GM18505 (cell line): ENCODE data around the gene ST6GALNAC5.

Experiments used
- ATAC-seq: cut with Tn5 transposase; IDR thresholded peaks from one replicate; pipeline ENCODE4 v1.9.1; 2021; ENCODE audit not compliant: unreplicated experiment
- POLR2A ChIP-seq: IDR thresholded peaks from 4 replicates; pipeline ENCODE4 v1.6.1; 2011; ENCODE audit warnings: borderline replicate concordance; ENCODE audit not compliant: insufficient read depth, insufficient read length; ENCODE audit errors: extremely low read depth

The ST6GALNAC5 gene

DNA sequence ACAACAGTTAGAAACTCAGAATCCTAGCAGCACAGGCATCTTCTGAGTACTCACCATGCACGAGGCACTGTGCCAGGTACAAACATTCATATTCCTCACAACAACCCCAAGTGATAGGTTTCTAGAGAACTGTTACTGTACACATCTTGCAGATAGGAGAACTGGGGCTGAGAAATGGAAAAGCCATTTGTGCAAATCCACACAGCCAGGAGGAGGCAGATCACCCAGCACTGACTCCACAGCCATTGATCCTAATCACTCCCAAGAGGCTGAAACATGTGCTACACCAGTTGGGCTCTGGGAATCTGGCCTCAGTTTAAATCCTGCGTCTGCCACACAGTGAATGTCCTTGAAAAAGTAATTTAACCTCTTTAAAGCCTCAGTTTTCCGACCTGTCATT, 151.0 kb downstream of the ST6GALNAC5 start:
- TF ChIP-seq POLR2A: no peak
- ATAC-seq: no peak

DNA sequence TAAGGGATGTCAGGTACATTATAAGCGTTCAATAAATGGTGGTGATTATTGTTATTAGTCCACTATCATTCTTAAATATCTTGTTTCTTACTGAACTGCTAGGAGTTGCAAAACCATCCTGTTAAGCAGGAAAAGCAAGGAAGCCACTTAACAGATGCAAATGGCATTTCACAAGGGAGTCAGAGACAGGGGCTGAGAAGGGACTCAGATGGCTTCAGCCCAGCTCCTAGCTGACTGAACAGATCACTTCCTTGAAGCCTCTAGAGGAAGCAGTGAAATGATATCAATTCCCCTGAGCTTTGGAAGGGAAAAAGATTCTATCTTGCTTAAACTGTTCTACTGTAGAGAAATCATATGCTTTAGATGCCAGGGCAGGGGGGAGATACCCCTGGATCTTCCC, 151.5 kb downstream of the ST6GALNAC5 start:
- no peak for ATAC-seq
- no peak for TF ChIP-seq POLR2A

DNA sequence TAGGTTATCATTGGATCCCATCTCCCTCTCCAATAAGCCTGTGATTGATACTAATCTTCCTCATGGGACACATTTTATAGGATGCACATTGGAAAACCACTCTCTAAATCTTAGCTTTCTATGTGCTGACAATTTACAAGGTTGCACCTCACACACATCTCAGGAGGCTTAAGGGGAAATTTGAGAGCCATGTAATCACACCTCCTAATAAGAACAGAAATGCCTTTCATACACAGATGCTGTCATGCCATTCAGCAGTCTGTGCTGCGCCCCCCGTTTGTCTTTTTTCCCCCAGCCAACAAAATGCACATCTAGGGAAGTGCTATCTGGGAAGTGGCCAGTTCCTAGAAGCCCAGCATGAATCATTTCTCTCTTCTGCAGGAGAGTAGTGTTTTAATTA, 154.5 kb downstream of the ST6GALNAC5 start:
- no peak for TF ChIP-seq POLR2A
- ATAC-seq: no peak

DNA sequence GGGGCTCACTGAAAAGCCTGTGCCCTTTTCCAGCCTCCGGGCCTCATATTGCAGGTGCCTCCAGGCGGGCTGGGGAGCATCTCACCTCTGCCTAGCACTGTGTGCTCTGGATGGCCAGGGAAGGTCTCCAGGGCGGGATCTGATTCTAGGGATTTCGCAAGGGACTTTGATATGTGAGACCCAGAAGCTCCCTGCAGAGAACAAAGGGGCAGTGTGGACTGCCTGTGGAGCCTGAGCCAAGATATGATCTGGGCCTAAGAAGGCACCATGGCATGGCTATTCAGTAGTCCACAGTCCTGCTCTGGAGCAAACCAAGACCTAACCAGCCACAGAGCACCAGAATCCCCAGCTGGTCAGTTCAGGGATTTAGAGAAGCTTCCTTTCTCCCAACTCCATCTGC, 157.2 kb downstream of the ST6GALNAC5 start:
- TF ChIP-seq POLR2A: no peak
- ATAC-seq: no peak

DNA sequence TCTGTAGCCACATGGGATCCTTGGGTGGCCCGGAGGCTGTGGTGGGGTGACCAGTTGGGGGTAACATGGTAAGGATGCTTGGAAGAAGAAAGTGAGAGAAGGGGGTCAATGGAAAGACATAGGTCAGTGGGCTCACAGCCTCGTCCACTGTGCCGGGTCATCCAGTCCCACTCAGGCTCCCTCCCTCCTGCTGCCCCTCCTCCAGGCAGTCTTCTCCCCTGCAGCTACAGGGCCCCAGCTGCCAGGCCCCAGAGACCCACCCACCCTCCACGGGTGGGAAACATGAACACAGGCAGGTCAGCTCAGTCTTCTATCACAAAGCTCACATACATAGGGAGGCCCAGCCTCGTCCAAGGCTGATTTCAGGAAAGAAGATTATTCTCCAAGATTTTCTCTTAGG, 158.3 kb downstream of the ST6GALNAC5 start:
- TF ChIP-seq POLR2A: no peak
- ATAC-seq: no peak

DNA sequence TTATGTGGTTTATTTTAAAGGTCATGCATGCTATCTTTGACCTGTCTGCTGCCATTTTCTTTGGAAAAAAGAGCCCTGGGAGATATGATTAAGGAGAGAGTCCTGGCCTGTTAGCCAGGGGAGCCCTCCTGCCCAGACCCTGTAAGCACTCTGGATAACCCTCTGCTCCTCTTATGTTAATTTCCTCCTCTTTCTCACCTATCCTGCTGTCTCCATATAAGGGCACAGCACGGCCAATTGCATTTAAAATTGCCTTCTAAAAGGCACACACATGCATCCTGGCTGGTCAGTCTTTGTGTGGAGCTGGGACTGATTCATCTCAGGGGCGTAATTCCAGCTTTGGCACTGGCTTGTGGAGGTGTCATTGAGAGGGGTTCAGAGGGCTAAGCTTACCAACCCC, 158.9 kb downstream of the ST6GALNAC5 start:
- TF ChIP-seq POLR2A: no peak
- no peak for ATAC-seq

DNA sequence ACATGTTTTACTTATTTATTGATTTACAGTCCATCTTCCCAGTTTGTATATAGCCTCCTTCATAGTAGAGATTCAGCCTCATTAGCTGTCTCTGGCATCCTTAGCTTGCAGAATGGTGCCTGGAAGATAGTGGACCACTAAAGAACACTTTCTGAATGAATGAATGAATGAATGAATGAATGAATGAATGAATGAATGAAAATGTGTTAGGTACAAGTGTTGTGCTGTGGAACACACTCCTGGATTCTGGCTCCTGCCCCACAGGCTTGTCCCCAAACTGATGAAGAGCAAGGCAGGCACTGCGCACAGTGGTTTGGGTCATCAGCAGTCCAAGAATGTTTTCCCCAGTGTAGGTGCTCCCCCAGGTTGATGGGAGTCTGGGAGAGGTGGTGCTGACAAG, 159.4 kb downstream of the ST6GALNAC5 start:
- ATAC-seq: no peak
- no peak for TF ChIP-seq POLR2A

DNA sequence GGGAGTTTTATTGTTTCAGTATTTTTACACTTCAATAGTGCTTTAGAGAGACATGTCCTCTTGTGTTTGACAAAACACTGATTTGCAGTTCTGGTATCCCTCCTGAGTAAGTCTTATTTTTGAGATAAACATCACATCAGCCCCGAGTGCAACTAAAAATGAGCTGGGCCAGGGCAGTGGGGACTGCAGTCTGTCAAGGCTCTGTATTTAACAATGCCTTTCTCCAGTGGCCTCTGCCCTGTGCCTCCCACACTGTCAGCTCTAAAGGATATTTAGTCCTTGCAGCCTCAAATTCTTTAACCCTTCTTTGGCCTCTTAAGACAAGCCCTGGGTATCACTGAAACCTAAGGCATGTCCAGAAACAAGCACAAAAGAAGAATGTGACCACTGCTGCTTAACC, 160.6 kb downstream of the ST6GALNAC5 start:
- TF ChIP-seq POLR2A: no peak
- no peak for ATAC-seq

DNA sequence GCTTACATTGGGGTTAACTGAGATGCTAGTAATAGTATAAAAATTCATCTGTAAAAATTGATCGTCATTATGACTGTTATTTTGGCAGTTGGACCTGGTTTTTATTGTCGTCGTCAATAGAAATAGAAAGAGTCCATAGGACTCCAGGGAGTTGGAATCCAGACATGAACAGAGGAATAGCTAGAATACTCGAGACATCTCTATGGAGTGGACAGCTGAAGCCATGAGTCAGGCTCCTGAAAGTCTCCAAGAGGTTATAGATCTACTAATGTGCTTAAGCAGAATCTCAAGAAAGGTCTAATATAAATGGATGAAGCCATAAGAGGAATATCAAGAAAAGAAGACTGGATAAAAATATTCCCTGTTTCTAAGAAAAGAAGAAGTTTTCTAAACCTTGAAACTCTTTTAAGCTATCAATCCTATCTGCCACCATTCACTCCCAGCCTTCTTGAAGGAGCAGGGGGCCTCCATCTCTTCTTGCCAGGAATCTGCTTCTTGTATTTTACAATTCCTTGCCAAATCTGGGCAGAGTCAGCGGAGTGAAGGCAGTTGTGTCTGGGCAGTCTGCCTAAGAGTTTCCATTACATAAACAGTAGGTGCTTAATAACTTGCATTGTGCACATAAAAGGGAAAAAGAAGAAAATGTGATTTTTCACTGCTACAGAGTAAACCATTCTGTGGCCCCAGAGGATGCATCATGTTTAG, 163.3 kb downstream of the ST6GALNAC5 start:
- no peak for TF ChIP-seq POLR2A
- no peak for ATAC-seq

DNA sequence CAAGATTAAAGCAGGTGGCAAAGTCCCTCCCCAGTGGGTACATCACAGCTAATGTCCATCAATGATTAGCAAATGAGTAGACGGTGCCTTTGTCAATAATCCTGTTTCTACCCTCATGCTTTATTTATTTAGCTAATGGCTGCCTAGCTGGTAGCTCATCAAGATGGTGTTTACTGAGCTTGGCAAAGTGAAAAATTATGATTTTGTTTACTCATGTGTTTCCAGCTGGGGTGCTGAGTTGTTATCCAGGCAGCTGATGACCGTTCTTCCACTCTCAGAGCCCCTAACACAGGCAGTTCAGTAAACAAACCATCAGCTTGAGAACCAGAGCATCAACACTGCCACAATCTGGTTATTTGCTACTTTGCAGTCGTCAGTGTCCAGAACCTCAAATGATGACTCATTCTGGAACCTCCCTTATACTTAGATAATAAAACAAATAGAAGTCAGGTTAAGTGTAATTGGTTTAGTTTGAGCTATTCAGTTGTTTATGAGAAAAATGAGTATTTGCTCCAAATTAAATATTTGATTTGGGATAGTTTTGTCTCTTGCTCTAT, 163.9 kb downstream of the ST6GALNAC5 start:
- no peak for ATAC-seq
- no peak for TF ChIP-seq POLR2A

DNA sequence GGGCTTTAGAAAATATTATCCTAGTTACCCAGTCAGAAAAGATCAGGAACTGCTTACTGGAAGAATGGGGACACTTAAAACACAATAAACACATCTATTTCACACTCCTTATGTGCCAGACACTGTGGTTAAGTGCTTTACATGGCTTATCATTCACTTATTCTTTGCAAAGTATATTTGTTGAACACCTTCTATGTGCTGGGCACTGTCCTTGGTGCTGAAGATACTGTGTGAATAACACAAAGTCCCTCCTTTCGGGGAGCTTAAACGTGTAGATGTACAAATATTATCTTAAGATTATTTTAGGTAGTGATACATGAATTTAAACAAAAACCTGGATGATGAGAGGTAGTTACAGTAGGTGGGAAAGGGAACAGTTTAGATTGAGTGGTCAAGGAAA, 169.3 kb downstream of the ST6GALNAC5 start:
- no peak for ATAC-seq
- no peak for TF ChIP-seq POLR2A

DNA sequence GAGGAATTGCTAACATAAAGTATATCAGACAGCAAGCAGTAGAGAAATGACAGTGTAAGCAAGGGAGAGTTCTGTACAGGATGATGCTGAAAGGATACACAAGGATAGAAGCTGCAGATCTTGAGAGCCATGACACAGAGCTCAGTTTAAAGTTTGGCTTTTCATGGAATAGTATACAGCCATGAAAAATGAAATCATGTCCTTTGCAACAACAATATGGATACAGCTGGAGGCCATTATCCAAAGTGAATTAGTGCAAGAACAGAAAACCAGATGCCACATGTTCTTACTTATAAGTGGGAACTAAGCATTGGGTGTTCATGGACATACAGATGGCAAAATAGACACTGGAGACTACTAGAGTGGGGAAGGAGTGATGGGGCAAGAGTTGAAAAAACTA, 169.8 kb downstream of the ST6GALNAC5 start:
- TF ChIP-seq POLR2A: no peak
- no peak for ATAC-seq

DNA sequence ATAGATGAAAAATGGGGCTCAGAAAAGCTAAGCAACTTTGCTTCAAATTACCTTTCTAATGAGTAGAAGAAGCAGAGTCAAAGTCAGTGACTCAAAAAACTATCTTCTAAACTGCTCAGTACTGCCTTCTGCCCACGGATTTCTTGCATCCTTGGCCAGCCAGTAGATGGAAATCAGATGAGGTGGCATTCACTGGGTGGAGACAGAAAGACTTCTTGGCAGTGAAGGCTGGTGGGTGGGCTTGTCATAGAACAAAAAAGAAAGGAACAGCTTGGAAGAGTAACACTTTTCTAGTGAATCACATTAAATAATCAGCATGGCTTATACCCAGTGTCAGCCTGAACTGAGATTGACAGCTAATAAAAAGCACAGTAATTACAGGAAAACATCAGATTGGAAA, 170.7 kb downstream of the ST6GALNAC5 start:
- TF ChIP-seq POLR2A: no peak
- no peak for ATAC-seq

DNA sequence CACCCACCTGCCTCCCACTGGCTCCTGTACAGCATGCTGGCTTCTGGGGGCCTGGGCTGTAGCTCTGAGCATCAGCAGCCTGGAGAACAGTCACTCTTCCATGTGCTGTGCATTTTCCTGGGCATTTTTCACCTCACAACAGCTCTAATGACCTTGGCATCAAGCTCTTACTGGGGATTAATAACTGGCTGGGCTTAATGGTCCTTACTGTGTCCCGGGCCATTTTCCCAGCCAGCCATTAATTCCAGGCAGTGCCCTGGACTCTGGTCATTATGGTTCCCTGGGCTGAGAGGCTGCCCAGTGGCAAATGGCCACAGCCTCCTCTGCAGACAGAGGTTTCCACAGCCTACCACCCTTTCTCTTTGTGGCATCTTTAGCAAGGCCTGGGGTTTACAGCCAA, 171.8 kb downstream of the ST6GALNAC5 start:
- ATAC-seq: no peak
- TF ChIP-seq POLR2A: no peak

DNA sequence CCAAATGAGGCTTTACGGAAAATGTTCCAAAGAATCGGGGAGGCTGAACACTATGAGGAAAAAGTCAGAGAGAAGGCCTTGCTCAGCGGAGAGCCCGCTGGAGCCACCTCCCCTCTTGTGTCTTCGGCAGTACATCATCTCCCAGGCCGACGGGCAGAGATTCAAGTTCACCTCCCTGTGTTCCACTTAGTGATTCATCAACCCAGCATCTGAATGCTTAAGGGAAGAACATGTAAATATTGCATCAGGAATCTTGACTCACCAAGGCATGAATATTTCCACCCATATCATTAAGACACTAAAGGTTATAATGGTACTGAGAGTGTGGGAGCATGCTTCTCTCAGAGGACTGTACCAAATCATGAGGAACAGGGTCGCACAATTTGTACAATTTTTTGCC, 172.5 kb downstream of the ST6GALNAC5 start:
- ATAC-seq: no peak

DNA sequence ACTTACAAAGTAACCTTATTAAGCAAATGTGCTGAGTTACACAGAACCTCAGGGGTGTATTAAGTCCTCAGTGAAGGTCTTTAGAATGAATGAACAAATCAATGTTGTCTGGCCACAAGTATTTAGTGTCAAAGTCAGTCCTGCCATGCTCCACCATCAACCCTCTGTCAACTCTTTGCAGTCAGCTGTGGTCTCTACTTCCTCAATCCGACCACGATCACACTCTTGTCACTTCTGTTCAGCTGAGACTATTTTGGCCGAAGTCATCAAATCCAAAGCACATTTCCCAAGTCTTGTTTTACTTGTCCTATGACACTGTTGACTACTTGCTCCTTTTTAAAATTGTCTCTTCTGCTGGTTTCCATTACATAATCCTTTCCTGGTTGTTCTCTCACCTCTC, 173.5 kb downstream of the ST6GALNAC5 start:
- ATAC-seq: no peak
- TF ChIP-seq POLR2A: no peak

More for the DNA sequence above, 172.5 kb downstream of the ST6GALNAC5 start:
- TF ChIP-seq POLR2A: no peak
